Glutamatergic neuron (in vitro differentiated cells): ENCODE measurements around the gene SLC28A2. TPM values are rescaled to one million over a fixed set of nuclear protein-coding genes. Genes with fewer than 3 reads are reported as not detected.

ENCODE experiments used
- DNase-seq: peaks from one replicate; pipeline ENCODE4 v3.0.0; 2022
- H3K27ac Mint-ChIP-seq: one replicate; pipeline ENCODE4 v1.8.0; 2020; ENCODE audit warnings: mild to moderate bottlenecking, mixed read lengths, inconsistent platforms; ENCODE audit not compliant: unreplicated experiment
- H3K27me3 Mint-ChIP-seq: one replicate; pipeline ENCODE4 v1.8.0; 2020; ENCODE audit warnings: mild to moderate bottlenecking, moderate library complexity, mixed read lengths, inconsistent platforms; ENCODE audit not compliant: unreplicated experiment
- H3K36me3 Mint-ChIP-seq: one replicate; pipeline ENCODE4 v1.8.0; 2020; ENCODE audit warnings: mild to moderate bottlenecking, mixed read lengths, inconsistent platforms; ENCODE audit not compliant: unreplicated experiment
- H3K4me1 Mint-ChIP-seq: one replicate; pipeline ENCODE4 v1.8.0; 2020; ENCODE audit warnings: mild to moderate bottlenecking, low read depth, mixed read lengths, inconsistent platforms; ENCODE audit not compliant: unreplicated experiment
- H3K4me3 Mint-ChIP-seq: one replicate; pipeline ENCODE4 v1.8.0; 2020; ENCODE audit warnings: mild to moderate bottlenecking, mixed read lengths, inconsistent platforms; ENCODE audit not compliant: unreplicated experiment
- H3K9me3 Mint-ChIP-seq: one replicate; pipeline ENCODE4 v1.8.0; 2020; ENCODE audit warnings: mild to moderate bottlenecking, moderate library complexity, mixed read lengths, inconsistent platforms; ENCODE audit not compliant: unreplicated experiment
- total RNA-seq: library from RNA; stranded (reverse); fragmentation: NEBNext Ultra II Directional; extraction: Animal tissue kit (Norgen Biotek cat#: 25700); gene quantifications from one replicate; pipeline ENCODE4 v1.2.1, GENCODE V29; 2021; ENCODE audit not compliant: unreplicated experiment
- TF ChIP-seq, protein P1 (sequence below): fragments of 200-600 bp; sonication (generic); IDR thresholded peaks from one replicate; pipeline ENCODE4 v1.5.0; 2021; ENCODE audit not compliant: partially characterized antibody, unreplicated experiment

The SLC28A2 gene
- total RNA-seq, 1 donor from 2014 or later: not detected

DNA sequence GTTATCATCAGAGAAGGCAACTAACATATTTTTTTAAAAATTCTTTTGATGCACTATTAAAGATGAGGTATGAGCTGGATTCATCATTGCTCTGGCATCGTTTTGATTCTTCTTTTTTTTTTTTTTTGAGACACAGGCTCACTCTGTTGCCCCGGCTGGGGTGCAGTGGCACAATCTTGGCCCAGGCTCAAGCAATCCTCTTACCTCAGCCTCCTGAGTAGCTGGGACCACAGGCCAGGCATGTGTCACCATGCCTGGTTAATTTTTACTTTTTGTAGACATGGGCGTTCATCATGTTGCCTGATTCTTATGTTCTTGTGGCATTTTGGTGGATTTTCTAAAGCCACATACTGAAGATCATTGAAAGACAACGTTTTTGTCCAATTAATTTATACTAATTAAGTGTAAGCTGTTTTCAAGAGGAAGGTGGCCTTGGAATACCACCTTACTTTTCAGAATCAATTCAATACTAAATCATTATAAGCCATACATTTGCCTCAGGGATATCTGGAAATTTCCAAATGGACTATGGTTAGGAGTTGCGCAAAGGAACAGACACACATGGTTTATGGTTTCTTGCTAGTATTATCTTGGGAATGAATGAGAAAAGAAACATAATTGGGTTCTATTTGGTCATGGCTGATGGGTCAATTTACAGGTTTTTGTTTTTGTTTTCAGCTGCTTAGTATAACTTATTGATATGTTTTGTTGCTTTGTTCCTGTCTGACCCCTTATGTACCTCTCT, 22.8 kb downstream of the SLC28A2 start:
- TF ChIP-seq, protein P1, sequence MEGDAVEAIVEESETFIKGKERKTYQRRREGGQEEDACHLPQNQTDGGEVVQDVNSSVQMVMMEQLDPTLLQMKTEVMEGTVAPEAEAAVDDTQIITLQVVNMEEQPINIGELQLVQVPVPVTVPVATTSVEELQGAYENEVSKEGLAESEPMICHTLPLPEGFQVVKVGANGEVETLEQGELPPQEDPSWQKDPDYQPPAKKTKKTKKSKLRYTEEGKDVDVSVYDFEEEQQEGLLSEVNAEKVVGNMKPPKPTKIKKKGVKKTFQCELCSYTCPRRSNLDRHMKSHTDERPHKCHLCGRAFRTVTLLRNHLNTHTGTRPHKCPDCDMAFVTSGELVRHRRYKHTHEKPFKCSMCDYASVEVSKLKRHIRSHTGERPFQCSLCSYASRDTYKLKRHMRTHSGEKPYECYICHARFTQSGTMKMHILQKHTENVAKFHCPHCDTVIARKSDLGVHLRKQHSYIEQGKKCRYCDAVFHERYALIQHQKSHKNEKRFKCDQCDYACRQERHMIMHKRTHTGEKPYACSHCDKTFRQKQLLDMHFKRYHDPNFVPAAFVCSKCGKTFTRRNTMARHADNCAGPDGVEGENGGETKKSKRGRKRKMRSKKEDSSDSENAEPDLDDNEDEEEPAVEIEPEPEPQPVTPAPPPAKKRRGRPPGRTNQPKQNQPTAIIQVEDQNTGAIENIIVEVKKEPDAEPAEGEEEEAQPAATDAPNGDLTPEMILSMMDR: no peak
- no peak overlapping the region for H3K4me3 Mint-ChIP-seq
- no peak overlapping the region for H3K27ac Mint-ChIP-seq
- H3K9me3 Mint-ChIP-seq: no peaks in the 10 kb centered on the region
- peaks cover 4% of the 10 kb centered on the region for H3K27me3 Mint-ChIP-seq
- peaks cover 3% of the 10 kb centered on the region for H3K4me1 Mint-ChIP-seq
- H3K36me3 Mint-ChIP-seq: no peaks in the 10 kb centered on the region
- DNase-seq: no peak

DNA sequence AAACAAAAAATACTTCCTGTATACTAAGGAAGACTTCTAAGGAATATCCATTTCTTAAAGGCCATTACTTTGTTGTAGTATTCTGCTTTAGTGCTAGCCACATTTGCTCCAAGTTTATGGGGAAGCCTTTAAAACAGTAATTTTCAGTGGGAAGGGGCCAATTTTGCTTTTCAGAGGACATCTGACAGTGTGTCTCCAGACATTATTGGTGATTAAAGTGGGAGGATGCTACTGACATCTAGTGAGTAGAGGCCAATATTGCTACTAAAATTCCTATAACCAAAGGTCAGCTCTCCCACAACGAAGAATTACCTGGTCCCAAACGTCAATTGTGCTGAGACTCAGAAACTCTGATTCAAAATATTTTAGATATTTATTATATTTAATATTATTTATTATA, 24.8 kb downstream of the SLC28A2 start:
- no peak for DNase-seq
- peaks cover 4% of the 10 kb centered on the region for H3K27me3 Mint-ChIP-seq
- no peaks in the 10 kb centered on the region for H3K9me3 Mint-ChIP-seq
- TF ChIP-seq, protein P1: peak; percentile 4
- no peak overlapping the region for H3K4me3 Mint-ChIP-seq
- H3K27ac Mint-ChIP-seq: no peak overlapping the region
- H3K4me1 Mint-ChIP-seq: peaks cover 3% of the 10 kb centered on the region
- H3K36me3 Mint-ChIP-seq: no peaks in the 10 kb centered on the region

DNA sequence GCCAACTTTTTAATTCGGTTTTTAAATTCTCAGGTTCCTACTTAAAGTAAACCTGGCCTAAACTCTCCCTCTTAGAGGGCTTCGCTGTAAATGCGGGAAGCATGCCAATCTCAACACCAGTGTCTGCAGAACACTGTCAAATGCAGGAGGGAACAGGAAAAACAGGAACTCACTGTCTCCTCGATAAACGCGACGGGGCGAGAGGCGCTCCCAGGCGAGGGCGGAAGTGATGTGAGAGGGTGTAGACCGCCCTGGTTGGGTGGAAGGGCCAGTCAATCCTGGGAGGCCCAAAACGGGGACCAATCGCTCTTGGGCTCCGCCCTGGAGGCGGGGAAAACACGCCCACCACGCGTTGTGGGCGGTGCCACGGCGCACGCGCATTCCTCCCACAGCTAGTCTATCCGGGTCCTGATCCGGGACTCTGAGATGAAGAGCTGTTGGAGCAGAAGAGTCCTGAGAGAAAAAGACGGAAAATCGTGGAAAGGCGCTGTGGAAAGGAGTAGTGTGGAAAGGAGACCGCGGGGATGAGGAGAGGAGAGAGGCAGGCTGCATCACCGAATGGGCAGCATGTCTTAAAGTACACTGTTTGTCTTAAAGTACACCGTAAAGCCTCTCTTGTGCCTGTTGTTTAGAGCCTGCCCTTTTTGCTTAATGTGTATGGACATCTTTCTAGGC, 27.1 kb downstream of the SLC28A2 start:
- Mint-ChIP-seq H3K36me3 (no peaks in the 10 kb centered on the region), H3K27me3 (peaks cover 4% of the 10 kb centered on the region), H3K27ac (peak overlapping the region; percentile 80), H3K9me3 (no peaks in the 10 kb centered on the region), H3K4me1 (peaks cover 3% of the 10 kb centered on the region), H3K4me3 (peak overlapping the region; percentile 94)
- TF ChIP-seq, protein P1: no peak
- DNase-seq: peak; percentile 97

DNA sequence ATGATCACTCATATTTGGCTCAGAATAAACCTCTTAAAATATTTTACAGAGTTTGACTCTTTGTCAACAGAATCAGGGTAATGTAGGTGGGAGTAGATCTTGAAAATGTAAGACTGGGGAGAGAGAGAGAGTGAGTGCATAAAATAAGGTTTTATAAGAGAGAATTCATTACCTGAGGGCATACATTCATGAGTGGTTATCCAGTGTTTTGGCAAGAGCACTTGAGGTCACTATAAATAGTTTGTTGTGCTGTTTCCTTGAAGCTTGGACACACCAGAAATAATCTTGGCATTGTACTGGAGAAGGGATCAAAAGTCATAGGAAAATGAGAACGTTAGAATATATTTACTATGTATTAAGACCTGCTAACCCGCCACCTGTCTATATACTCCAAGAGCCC, 33.4 kb downstream of the SLC28A2 start:
- Mint-ChIP-seq H3K9me3 (no peaks in the 10 kb centered on the region), H3K27ac (no peak overlapping the region), H3K36me3 (no peaks in the 10 kb centered on the region), H3K4me1 (no peaks in the 10 kb centered on the region), H3K27me3 (peaks cover 3% of the 10 kb centered on the region), H3K4me3 (no peak overlapping the region)
- TF ChIP-seq, protein P1: no peak
- no peak for DNase-seq

GRCh38 chr15:45287390-45287956, 35.4 kb downstream of the SLC28A2 start:
- DNase-seq: no peak
- Mint-ChIP-seq H3K4me1 (no peaks in the 10 kb centered on the region), H3K36me3 (no peaks in the 10 kb centered on the region), H3K4me3 (no peak overlapping the region), H3K27ac (no peak overlapping the region), H3K9me3 (no peaks in the 10 kb centered on the region), H3K27me3 (peaks cover 3% of the 10 kb centered on the region)
- TF ChIP-seq, protein P1: no peak
